NCI-H1048 (cell line): Measurements from ENCODE around the gene PTPRN2.

Experiments
- DNase-seq: peaks from one replicate; lab custom pipeline; 2025; lab: John Stamatoyannopoulos, UW

PTPRN2 gene

DNA sequence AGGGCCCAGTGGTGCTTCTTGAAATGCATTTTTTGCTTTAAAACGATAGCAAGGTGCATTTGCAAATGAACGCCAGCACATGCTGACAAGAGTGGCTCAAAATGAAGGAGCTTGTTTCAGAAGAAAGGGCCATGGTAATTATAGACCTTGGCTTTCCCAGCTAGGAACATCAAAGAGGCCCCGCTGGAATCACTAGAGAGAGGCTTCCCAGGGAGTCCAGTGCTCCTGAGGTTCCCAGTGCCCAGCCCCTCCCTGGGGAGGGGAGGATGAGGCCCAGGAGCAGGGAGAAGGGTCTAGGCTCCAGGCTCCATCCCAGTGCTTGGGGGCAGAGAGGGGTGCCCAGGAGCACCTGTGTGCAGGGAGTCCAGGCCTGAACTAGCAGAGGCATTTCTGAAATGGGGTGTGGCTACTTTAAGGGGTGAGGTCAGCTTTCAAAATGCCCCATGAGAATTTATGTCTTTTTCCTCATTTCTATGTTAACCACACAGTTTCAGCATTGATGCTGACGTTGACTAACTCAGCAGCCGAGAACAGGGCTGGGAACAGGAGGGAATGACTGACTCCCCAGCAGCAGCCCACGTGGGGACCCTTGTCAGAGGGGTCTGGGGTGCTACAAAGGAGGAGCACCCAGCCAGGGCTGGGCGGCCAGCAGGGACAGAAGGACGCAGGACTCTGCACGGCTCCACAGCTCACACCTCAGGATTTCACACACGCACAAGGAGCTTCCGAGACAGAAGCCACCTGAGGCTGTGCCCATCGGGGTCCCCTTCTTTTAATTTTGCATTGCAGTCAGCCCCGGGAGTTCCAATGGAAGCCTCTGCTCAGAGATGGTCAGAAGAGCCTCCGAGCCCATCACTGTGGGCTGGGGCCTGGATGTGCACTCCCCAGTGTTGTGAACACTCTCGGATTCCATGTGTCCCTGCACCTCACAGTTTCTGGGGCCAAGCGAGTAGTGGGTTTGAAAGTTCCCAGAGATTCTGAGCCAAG is 570.2 kb downstream of the PTPRN2 start:
- DNase-seq, result no peak

DNA sequence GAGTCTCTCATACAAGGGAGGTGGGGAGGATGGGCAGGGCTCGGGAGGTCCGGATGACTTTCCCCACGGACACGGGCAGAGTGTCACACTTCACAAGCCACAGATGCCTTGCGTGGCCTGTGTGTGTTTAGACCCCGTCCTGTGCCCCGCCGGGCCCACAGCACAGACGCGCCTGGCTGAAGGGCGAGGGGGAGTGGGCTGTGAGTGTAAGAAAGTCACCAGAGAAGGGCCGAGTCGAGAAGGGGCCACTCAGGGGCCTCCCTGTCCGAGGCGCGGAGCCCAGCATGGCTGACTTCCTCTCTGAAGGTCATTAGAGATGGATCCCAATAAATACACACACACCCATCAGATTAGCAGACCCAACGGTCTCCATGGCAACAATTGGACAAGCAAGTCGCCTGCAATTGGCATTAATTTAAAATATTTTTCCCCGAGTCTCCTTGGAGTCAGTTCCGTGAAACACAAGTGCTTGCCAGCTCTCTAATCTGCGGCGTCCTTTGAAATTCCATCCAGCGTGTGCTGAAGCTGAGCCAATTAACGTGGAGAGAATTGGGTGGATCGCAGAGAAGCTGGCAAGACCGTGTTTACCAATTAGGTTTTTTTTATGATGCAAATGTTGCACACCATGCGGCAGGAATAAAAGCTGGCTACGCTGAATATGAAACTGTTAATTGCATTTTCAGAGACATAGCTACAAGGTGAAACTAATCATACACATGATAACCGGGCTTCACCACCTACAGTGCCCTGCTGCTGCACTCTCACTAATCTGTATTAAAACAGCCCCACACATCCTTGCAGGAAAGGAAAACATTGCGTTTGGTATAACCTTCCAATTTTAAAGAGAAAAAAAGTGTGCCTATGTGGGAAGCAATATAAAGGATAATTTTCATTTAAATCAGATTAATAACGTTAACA is 571.2 kb downstream of the PTPRN2 start:
- DNase-seq, result no peak

DNA sequence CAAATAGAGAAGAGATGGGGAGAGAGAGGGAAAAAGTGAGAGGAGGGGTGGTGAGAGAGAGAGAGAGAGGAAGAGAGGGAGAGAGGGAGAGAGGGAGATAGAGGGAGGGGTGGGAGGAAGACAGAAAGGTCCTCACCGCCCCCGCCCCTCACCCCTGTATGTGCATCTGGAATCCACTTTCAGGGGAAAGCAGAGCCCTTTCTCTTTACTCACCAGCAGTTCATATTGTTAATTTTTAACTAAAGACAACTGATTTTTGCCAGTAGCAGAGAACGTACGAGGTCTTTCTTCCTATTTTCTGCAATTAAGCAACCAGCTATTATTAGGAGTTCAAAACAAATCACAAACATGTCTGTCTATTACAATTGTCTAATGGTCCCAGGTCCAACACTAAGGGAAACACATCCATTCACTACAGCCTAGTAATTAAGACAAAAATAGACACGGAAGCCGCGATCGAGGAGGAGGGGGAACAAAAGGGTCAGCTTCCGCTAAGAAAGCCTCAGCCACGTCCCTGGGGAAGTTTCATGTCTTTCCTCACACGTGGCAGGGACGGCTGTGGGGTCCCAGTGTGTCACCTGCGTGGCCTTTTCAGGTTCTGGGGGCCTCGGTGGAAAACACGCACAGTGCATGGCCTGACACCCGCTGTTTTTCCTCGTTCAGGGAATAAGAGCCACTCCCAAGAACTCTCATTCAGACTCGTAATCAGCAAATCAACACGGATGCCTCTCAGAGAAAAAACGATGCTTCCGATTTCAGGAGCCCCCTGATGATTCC is 572.0 kb downstream of the PTPRN2 start:
- no peak for DNase-seq

DNA sequence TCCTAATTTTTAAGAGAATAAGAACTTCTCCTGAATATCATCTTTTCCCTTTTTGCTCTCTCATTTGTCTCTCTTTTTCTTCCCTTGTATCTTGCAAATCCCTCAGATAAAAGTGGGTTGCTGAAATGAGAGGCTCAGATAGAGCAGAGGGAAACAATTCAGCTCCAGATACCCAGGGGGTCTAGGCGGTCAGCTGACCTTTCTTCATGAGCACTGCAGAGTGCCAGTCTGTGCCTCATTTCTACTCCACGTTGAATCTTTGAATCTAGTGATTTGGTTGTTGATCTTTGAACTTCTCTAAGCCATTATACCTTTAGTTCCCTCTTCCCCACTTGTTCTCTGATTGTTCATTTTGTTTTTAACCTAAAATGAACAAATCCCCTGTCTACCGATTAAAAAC is 572.6 kb downstream of the PTPRN2 start:
- no peak for DNase-seq

DNA sequence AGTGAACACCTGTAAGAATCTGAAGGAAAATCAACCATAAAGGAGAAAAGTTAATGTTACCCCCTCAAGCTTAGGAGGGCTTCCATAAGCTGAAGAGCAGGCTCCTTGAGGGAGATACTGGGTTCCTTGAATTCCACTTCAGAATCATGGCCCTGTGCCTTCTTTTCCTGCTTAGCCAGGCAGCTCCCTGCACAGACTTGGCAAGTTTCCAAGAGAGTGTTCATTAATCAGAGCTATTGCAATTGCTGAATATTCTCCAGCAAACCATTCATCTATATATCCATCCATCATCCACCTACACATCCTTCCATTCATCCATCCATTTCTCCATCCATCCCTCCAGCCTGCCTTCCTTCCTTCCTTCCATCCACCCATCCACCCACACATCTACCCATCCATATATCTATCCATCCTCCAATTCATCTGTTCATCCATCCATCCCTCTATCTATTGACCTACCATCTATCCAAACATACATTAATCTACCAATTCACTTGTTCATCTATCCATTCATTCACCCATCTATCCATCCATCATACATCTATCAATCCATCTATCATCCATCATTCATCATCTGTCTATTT is 574.4 kb downstream of the PTPRN2 start:
- DNase-seq, result no peak

DNA sequence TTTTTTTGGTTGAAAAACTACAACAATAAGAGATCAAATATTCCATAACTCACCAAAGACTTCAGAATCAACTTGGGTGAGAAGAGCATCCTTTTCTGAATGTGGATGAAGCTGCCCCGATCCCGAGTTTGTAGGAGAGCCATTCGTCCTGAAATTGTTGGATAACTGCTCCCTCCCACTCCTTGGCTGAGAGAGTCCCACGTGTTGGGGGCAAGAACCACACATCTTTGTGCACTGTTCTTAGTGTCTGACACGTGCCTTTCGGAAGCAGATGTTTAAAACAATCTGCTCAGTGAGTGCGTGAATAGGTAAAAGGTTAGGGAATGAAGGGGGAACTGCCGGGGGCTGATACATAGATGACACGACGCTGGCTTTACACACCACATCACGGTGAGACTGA is 575.7 kb downstream of the PTPRN2 start:
- DNase-seq, result no peak

DNA sequence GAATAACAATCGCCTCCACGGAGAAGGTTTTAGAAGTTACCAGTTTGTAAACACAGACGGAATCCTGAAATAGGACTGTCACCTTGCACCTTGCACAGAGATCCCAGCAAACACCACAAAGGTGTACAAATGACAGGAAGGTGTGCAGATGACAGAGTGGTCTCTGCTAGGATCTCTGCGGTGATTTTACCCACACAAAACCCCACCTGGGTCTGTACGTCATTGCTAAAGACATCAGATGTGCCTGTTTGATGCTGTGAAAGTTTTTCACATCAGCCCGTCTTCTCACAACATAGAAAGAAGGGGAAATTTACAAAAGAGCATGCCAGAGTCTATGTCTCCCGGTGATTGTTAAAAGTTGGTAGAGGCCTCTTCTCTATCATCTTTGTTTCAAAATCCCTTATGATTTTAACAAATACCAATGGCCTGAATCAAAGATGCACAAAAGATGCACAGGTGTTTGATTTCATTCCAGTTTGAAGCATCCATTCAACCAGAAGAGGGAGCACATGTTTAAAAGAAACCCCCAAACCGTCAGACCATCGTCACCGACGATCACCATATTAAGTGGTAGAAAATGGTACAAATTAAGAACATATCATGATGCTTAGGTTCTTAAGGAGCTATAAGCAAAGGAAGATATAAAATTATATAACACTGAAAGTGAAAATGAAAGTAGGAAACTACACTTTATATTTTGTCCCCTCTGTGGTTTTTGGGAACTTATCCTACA is 576.5 kb downstream of the PTPRN2 start:
- DNase-seq, result no peak

DNA sequence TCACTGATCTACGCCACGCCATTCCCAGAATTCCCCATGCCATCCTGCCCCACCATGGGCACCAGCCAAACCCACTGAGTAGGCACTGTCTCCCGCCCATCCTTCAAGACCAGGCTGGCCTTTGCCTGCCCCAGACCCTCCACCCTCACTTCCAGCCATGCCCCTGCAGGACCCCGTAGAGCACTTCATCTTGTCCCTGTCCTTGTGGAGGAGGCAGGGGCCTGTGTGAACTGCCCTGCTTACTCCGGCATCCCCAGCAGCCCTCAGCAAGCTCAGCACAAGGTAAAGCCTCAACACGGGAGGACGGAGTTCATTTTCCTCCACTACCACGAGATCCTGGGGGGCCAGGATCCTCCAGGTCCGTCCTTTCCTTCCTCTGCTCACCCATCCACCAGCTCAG is 577.7 kb downstream of the PTPRN2 start:
- DNase-seq, result no peak

DNA sequence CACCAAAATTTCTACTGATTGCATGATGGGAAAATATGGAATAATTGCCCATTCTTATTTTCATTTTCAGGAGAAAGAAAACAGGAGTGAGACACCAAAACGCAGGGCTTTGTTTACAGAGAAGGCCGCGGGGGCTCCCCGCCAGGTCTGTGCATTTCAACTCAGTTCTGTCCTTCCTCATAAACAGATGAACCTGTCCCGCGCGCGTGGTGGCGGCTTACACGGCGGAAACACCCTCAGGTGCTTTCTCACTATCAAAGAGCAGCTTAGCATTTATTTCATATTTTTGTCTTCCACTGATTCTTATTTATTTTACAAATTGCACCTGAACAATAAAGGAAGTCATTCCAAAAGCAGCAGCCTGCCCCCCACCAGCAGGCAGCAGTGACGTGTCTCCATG is 579.4 kb downstream of the PTPRN2 start:
- DNase-seq, result no peak

DNA sequence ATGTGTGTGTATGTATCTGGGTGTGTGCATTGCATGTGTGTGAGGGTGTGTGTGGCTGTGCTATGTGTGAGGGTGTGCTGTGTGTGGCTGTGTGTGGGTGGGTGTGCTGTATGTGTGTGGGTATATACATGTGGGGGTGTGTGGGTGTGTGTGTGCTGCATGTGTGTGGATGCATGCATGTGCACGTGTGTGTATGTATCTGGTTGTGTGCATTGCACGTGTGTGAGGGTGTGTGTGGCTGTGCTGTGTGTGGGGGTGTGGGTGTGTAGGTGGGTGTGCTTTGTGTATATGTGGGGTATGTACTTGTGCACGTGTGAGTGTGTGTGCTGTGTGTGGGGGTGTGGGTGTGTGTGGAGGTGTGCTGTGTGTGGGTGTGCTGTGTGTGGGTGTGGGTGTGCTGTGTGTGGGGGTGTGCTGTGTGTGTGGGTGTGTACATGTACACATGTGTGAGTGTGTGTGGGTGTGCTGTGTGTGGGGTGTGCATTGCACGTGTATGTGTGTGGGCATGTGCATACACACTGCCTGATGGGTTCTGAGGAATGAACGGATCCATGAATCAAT is 579.8 kb downstream of the PTPRN2 start:
- no peak for DNase-seq

DNA sequence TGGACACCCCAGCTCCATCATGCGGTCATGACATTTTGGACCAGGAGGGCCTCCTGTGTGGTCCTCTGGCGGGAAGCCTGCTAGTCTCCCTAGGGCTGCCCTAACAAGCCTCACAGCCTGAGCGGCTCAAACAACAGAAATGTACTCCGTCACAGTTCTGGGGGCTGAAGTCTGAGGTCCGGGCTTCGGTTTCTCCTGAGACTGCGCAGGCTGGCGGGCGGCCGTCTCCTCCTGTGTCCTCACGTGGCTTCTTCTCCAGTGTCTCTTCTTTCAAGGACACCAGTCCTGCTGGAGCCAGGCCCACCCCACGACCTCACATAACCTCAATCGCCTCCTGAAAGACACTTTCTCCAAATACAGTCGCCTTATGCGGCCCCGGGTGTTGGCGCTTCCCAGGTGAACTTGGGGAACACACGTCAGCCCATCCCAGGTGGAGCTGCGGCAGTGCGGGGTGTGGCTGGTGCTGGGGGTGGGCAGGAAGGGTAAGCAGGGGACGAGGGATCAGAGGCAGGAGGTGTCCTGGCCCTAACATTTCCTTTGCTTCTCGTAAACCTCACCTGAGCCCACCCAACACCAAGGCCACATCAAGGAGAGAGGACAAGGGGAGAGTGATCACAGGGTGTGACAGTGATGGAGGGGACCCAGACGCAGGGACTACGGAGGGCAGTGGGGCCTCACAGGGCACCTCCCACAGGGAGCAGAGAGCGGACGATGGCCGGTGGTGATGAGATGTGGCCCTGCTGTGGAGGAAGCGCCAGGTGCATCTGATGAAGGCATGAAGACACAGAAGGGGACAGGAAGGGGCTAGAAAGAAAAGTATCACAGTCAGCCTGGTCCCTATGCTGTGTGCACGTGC is 580.6 kb downstream of the PTPRN2 start:
- no peak for DNase-seq

DNA sequence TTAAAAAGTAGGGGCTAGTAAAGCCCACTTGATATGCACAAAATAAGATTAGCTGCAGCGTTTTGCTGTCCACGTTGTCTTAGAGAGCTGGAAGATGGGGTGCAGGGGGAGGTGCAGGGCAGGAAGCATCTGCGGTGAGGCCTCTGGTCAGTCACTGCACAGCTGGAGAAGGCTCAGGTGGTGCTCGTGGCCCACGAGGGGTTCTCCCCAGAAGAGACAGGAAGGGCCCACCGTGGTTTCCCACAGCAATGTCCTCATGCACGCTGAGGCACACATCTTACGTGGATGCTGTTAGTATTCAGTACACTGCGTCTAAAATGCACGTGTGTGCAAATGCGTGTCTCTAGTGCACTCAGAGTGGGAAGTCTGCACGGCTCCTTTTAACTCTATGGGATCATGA is 582.1 kb downstream of the PTPRN2 start:
- DNase-seq, result no peak

DNA sequence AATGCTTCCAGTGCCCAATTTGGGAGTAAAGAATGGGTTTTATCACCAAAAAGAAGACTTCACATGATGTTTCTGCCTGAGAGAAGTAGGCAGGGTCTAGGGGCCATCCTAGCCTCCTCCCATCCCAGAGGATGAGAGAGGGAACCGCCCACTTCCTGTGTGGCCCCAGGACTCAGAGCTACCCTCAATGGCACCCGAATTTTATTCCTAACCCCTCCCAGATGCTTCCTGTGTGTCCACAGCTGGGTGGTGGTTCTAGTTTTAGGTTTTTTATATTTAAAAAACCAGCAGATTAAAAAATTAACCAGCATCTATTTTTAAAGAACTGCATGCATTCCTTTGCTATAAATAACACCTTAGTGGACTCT is 583.5 kb downstream of the PTPRN2 start:
- DNase-seq, result no peak

DNA sequence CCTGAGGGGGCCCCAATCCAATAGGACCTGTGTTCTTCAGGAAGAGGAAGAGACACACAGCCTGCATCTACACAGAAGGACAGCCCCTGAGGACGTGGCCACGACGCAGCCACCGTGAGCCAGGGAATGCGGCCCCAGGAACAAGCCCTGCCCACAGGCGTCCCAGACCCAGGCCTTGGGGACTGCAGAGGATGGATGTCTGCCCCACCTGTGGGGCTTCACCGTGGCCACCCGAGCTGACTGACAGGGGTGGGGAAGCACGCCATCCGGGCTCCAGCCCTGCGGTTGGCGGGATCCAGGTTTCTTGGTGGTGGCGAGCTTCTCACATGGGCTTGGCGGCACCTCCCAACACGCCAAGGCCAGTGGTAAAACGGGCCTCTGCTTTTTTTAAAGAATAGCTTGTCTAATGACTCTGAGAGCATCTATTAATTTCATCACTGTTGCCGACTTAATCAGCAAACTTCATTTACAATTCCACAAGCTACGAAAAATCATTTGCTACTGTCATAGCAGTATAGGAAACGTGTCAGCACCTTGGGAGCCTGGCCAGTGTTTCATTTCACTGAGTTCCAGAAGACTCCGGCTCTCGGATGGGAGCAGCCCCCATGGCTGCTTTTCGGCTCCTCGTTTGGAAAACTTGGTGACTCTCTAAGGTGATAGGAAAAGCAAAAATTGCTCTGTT is 584.0 kb downstream of the PTPRN2 start:
- no peak for DNase-seq

DNA sequence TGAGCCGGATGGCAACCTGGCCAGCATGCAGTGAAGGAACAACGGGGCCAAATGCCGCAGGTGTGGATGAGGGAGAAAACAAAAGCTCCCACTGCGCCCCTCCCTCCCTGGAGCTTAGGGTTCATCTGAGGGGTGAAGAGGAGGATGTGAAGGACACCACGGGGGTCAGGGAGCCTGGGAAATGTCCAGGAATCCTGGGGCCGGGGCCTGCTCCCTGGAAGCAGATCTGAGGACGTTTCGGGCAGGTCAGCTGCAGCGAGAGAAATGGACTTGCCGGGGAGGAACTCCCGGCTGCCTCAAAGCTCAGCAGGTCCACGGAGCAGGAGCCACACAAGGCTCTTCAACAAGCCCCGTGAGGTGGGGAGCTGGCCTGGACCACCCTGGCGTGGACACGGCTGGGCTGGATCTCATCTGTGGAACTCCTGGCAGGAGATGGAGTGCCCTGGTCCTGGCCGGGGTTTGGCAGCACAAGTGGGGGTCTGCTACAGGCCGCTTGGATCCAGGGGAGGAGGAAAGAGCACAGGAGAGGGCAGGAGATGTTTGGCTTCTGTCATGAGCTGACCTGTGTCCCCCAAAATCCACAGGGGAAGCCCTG is 585.0 kb downstream of the PTPRN2 start:
- DNase-seq, result no peak

DNA sequence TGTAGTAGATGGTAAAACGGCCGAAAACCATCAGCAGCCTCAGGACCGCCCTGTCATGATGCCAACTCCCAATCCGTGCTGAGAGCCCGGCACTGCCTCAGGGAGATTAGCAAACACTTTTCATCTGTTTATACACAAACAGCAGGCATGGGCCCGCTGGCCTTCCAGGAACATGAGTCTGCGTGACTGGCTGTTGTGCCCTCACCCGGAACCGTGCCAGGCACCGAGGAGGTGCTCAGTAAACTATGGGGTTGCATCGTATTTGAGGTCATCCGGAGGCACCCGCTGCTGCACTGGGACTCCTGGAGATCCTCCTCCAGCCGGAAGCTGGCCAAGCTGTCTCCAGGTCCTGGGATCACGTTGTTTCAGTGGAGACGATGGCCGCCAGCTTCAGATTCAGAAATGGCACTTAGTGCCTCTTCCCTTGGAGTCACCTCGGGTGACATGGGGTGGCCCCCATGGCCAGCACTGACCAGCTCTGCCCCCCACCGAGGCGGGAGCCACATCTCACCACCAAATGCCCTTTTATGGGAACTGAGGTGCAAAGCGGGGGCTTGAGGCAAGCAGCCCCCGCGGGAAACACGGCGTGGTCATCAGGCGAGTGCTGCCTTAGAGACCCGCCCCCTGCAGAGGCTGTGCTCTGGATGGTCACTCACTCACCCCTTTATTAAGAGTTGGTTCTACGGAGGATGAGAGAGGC is 585.9 kb downstream of the PTPRN2 start:
- DNase-seq, result no peak

DNA sequence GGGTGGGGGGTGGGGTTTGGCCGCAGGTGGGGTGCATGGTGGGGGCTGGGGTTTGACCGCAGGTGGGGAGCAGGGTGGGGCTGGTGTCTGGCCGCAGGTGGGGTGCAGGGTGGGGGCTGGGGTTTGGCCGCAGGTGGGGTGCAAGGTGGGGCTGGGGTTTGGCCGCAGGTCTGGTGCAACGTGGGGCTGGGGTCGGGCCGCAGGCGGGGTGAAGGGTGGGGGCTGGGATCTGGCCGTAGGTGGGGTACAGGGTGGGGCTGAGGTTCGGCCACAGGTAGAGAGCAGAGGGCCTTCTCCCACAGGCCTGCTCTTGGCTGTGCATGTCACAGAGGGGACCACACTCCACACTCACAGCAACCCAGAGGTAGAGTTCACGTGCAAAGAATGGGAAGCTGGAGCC is 586.6 kb downstream of the PTPRN2 start:
- DNase-seq, result no peak

DNA sequence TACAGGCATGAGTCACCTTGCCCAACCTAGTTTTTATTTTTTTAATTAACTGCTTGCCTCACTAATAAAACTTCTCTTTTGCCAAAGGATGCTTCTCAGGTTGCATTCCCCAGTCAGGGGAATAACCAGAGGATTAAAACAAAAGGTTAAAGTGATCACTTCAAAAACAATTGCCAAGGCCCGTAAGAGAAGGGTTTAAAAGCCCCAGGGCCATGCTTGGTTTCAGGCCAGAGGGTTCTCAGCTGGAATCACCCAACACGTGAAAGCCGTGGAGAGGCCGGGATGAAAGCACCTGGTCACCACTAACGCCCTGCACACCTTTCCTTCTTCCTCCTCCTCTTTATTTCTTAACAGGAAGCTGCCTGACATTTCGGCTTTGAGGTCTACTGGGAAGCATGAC is 587.5 kb downstream of the PTPRN2 start:
- no peak for DNase-seq
